ENCODE results near the gene SNTG2.

The SNTG2 gene

GRCh38 chr2:954687-955000 lies 4.0 kb downstream of the SNTG2 start:
- DNase-seq: no peak

- DNase-seq: no peak
These were observed 5.4 kb downstream of the SNTG2 start for GRCh38 chr2:955829-956731.

DNA sequence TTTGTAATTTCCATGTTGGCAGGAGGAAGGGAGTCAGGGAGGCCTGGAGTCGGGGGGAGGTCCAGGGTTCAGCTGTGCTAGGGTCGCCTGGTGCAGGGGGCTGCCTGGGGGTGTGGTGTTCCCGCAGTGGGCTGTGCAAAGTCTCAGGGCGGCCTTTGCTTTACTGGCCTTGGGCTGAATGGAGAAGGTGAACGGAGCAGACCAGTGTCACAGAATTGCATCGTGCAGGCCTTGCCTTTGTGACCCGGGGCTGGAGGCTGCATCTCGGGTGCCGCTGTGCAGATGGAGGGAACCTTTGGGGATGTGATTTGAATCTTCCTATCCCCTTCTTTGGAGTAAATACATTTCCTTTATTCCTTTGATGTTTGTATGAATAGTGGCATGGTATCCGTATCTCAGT lies 8.8 kb downstream of the SNTG2 start:
- no peak for DNase-seq

DNA sequence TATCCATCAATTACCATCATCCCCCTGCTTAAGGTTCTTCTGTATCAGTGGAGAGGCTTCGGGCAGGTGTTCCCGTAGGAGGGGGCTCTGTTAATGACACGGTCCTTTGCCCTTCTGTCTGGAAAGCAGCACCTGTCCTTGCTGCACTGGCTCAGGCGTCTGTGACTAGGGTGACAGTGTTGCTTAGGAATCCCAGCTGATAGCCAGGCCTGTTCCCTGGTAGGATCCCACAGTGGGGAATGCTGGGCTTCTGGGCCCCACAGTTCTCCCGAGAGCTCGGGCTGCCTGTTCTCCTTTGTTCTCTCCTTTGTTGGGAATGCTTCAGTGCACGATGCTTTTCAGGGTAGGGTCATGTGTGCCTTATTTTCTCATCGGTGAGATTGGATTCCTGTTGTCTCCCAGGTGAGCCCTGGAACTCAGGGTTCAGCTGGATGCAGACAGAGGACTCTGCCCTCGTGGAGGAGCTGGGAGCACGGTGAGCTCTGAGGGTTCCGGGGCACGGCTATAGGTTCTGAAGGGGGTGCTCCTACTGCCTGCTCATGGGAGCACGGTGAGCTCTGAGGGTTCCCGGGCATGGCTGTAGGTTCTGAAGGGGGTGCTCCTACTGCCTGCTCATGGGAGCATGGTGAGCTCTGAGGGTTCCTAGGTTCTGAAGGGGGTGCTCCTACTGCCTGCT lies 9.6 kb downstream of the SNTG2 start:
- no peak for DNase-seq

GRCh38 chr2:961786-962185 lies 11.1 kb downstream of the SNTG2 start:
- DNase-seq: no peak

- no peak for DNase-seq
These were observed 13.2 kb downstream of the SNTG2 start for GRCh38 chr2:963876-964275.

- DNase-seq: no peak
These were observed 13.9 kb downstream of the SNTG2 start for GRCh38 chr2:964562-964961.

DNA sequence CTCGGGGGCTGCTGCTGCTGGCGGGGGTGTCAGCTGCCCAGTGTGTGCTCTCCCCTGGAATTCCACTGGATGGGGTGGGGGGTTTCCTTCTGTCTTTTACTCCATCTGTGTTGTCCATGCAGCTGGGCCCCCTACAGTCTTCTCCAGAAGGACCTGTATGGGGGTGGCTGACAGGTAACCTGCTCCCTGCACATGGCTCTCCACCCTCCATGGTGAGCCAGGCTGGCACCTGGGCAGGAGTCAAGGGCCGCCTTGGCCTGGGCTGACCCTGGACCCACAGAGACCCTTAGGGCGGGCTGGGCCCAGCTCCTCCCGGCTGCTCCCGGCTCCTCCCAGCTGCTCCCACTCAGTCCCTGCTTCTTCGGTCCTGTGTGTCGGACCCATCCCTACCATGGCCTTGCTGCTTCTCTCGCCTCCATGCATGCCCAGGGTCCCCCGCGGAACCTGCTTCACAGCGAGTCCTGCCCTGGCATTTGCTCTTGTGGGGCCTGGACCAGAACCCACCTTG lies 15.0 kb downstream of the SNTG2 start:
- no peak for DNase-seq

DNA sequence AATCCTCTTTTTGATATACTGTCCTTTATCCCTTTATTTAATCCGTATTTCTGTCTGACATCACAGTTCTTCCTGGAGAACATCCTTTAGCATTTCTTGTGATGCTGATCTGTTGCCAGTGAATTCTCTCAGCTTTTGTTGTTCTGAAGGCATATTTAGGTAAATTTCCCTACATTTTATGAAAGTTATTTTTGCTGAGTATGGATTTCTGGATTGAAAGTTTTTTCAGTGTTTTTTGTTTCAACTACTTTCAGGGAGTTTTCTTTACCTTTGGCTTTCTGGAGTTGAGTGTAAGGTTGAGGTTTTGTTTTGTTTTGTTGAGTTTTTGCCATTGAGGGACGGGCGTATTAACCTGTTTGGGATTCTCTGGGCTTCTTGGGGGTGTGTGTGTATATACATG lies 22.5 kb downstream of the SNTG2 start:
- no peak for DNase-seq

GRCh38 chr2:974054-974453 lies 23.4 kb downstream of the SNTG2 start:
- no peak for DNase-seq

GRCh38 chr2:974502-974901 lies 23.9 kb downstream of the SNTG2 start:
- DNase-seq: no peak

GRCh38 chr2:975095-975494 lies 24.4 kb downstream of the SNTG2 start:
- no peak for DNase-seq

GRCh38 chr2:979069-979928 lies 28.6 kb downstream of the SNTG2 start:
- DNase-seq: no peak

DNA sequence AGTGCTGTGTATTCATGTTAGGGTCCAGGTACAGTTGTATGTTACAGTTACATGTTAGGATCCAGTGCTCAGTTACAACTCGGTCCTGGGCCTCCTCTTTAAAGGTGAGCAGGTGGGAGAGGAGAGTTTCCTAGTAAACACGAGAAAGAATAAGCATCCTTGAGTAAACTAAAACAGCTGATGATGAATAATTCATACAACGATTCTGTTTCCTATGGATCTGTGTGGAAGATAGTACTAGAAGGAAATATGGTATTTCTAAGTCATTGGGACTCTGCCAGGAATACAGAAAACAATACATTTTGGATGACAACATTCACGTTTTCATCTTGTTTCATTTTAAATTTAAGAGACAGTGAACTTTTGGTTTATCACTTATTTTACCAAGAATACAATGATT lies 29.5 kb downstream of the SNTG2 start:
- no peak for DNase-seq

- DNase-seq: no peak
These were observed 30.6 kb downstream of the SNTG2 start for GRCh38 chr2:981258-981657.

GRCh38 chr2:981759-982158 lies 31.1 kb downstream of the SNTG2 start:
- DNase-seq: no peak

GRCh38 chr2:985317-985898 lies 34.8 kb downstream of the SNTG2 start:
- no peak for DNase-seq

GRCh38 chr2:987789-988188 lies 37.1 kb downstream of the SNTG2 start:
- DNase-seq: no peak

GRCh38 chr2:989781-990467 lies 39.3 kb downstream of the SNTG2 start:
- no peak for DNase-seq

DNA sequence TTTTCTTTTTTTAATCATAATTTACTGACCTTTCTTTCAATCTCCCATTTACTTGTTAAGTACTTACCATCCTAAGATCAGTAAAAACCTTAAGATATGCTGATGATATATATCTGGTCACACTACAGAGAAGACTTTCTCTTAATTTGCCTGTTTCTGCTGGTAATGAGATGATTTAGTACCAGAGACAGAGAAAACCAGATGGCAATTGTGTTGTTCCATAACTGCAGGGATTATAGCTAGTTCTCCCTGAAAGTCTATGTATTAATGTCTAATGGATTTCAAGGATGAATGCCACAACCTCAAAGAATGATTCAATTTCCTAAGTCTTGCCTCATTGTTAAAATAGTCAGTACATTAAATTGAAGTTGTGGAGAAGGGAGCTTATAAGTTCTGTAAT lies 40.3 kb downstream of the SNTG2 start:
- no peak for DNase-seq

DNA sequence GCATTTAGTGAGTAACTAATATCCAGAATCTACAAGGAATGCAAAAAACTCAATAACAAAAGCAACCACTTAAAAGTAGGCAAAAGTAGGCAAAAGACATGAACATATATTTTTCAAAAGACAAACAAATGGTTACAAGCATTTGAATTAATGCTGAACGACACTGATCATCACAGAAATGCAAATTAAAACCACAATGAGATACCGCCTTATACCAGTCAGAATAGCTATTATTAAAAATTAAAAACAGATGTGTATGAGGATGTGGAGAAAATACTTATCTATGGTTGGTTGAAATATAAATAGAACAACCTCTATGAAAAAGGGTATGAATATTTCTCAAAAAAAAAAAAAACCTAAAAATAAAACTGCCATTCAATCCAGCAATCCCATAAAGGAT lies 51.7 kb downstream of the SNTG2 start:
- DNase-seq: no peak

- no peak for DNase-seq
These were observed 53.7 kb downstream of the SNTG2 start for GRCh38 chr2:1004398-1004797.

All from SIG-M5 (cell line).